ENCODE measurements around the gene MEAF6. TPM values are rescaled to one million over a fixed set of nuclear protein-coding genes. Genes with fewer than 3 reads are reported as not detected.

Gene MEAF6
- total and polyA plus RNA-seq, 2 of the 8 experiments (the other 6 are each of a cell fraction or from before 2014, with no cell fraction given) = 23.0 to 38.8 TPM

DNA sequence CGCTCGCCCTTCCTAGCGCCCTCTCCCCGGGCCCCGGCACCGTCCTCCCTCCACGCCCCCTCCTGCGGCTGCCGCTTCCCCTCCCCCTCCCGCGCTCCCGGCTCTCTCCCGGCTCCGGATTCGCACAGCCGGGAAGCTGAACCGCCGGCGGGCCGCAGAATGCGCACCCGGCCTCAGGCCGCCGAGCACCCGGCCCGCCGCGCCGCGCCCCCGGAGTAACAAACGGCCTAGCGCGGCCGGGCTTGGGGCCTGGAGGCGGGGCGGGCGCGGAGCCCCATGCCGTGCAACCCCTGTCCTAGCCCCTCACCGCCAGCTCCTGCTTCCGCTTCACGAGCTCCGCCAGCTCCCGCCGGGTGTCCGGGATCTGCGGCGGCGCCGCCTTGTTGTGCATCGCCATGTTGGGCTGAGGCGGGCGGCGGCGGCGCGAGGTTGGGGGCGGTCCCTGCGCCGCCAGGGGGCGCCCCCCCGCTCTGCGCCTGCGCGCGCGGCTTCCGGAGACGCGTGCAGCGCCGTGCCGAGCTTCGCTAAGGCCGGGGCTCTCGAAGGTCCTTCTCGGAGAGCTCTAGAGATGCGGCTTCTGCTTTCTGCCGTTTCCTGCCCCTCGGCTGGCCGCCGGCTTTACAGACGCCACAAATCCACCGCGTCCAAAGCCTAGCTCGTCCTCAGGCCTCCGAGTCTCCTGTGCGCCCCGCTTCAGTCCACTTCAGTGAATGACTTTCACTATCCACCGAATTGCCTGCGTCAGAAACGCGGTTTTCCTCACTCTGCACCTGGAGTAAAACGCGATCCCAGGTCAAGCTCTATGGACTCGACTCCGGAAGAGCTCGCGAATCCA lies at the start of gene MEAF6 (continued):
- TF ChIP-seq GABPA (IDR thresholded peaks at IDR 0.05; ENCODE audit: borderline replicate concordance, insufficient read depth, low read length) = no peak
- TF ChIP-seq, protein P1, sequence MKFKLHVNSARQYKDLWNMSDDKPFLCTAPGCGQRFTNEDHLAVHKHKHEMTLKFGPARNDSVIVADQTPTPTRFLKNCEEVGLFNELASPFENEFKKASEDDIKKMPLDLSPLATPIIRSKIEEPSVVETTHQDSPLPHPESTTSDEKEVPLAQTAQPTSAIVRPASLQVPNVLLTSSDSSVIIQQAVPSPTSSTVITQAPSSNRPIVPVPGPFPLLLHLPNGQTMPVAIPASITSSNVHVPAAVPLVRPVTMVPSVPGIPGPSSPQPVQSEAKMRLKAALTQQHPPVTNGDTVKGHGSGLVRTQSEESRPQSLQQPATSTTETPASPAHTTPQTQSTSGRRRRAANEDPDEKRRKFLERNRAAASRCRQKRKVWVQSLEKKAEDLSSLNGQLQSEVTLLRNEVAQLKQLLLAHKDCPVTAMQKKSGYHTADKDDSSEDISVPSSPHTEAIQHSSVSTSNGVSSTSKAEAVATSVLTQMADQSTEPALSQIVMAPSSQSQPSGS (IDR thresholded peaks at IDR 0.05; ENCODE audit: low read length) = 0 out of 2 replicates have a peak, but pooled peaks have one; percentile 35
- TF ChIP-seq CBX8 (IDR thresholded peaks at IDR 0.05; ENCODE audit: borderline replicate concordance, low read depth, low read length) = no peak
- no peak for TF ChIP-seq BCL11A (IDR thresholded peaks at IDR 0.05; ENCODE audit: low read depth in 2 of 2, low read length in 2 of 2)
- peak; percentile 75 for TF ChIP-seq PHF8 (conservative IDR thresholded peaks at IDR 0.05; ENCODE audit: low read depth, low read length)
- no peak for TF ChIP-seq NANOG (IDR thresholded peaks at IDR 0.05; ENCODE audit: insufficient read depth, low read depth, low read length, poor library complexity, severe bottlenecking)
- peak; percentile 70 for TF ChIP-seq ASH2L (IDR thresholded peaks at IDR 0.05; ENCODE audit: low read length)
- TF ChIP-seq SIRT6 (IDR thresholded peaks at IDR 0.05; ENCODE audit: low read length) = no peak
- TF ChIP-seq HDAC2 (IDR thresholded peaks at IDR 0.05; ENCODE audit: borderline replicate concordance in 1 of 2, low read depth in 2 of 2, low read length in 2 of 2) = peak in 1 of 2 experiments; percentile 47; a peak in 1 of 4 replicates
- TF ChIP-seq CHD2 (IDR thresholded peaks at IDR 0.05; ENCODE audit: low read length) = no peak
- TF ChIP-seq CREB1 (IDR thresholded peaks at IDR 0.05) = no peak; the same call in 1 of the 2 replicates
- TF ChIP-seq SIX5 (IDR thresholded peaks at IDR 0.05; ENCODE audit: low read depth, low read length) = no peak
- TF ChIP-seq, protein P2, sequence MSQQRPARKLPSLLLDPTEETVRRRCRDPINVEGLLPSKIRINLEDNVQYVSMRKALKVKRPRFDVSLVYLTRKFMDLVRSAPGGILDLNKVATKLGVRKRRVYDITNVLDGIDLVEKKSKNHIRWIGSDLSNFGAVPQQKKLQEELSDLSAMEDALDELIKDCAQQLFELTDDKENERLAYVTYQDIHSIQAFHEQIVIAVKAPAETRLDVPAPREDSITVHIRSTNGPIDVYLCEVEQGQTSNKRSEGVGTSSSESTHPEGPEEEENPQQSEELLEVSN (IDR thresholded peaks at IDR 0.05) = peak; percentile 86
- no peak for TF ChIP-seq JUND (IDR thresholded peaks at IDR 0.05; ENCODE audit: low read length)
- no peak for TF ChIP-seq BACH1 (IDR thresholded peaks at IDR 0.05; ENCODE audit: low read length)
- TF ChIP-seq RFX5 (IDR thresholded peaks at IDR 0.05; ENCODE audit: borderline replicate concordance, low read depth, low read length) = no peak
- TF ChIP-seq TAF1 (IDR thresholded peaks at IDR 0.05; ENCODE audit: low read depth, low read length) = peak; percentile 75
- TF ChIP-seq, protein P3, sequence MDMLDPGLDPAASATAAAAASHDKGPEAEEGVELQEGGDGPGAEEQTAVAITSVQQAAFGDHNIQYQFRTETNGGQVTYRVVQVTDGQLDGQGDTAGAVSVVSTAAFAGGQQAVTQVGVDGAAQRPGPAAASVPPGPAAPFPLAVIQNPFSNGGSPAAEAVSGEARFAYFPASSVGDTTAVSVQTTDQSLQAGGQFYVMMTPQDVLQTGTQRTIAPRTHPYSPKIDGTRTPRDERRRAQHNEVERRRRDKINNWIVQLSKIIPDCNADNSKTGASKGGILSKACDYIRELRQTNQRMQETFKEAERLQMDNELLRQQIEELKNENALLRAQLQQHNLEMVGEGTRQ (IDR thresholded peaks at IDR 0.05; ENCODE audit: low read length) = no peak
- no peak for TF ChIP-seq CEBPB (IDR thresholded peaks at IDR 0.05; ENCODE audit: low read depth, low read length)
- no peak for TF ChIP-seq SP4 (IDR thresholded peaks at IDR 0.05; ENCODE audit: low read length)
- TF ChIP-seq EZH2 (IDR thresholded peaks at IDR 0.05; ENCODE audit: low read depth, low read length, severe bottlenecking) = no peak
